Panc1 (cell line): Measurements from ENCODE around the gene C11orf24. TPM values are rescaled to one million over a fixed set of nuclear protein-coding genes. Genes with fewer than 3 reads are reported as not detected.
"Not testable (repeated sequence)": the region's sequence is repeated elsewhere in the genome, so short reads cannot be mapped to it uniquely, and the experiment has no call there.

ENCODE experiments used
- ATAC-seq: fragments of 200-7000 bp; cut with Tn5 transposase; 2 replicates; pipeline ENCODE4 v1.9.1; 2020; ENCODE audit warnings: mild to moderate bottlenecking, moderate library complexity
- BruUV-seq: library from RNA; stranded (reverse); fragments of 400-500 nt; replicated peaks from 2 replicates; lab custom pipeline; 2021; lab: Mats Ljungman, UMichigan
- CTCF ChIA-PET: fragments of 300-600 bp; sonication (Branson Sonifier 250); formaldehyde crosslinking; loops from one replicate; lab custom pipeline; 2022; ENCODE audit warnings: antibody characterized with exemption; lab: Charles Lee
- POLR2A ChIA-PET: fragments of 300-600 bp; sonication (Branson Sonifier 250); formaldehyde crosslinking; loops from one replicate; lab custom pipeline; 2022; ENCODE audit warnings: antibody characterized with exemption; lab: Charles Lee
- DNase-seq: peaks from one replicate; pipeline ENCODE4 v3.0.0-alpha.2; 2010; ENCODE audit warnings: low read depth, low spot score
- H3K27ac ChIP-seq: 2 replicates; pipeline ENCODE4 v1.5.1; 2011; ENCODE audit warnings: mild to moderate bottlenecking, low read length, inconsistent platforms
- H3K27me3 ChIP-seq: fragments of 200-500 bp; sonication (Bioruptor generic); 2 replicates; pipeline ENCODE4 v1.6.0; 2014; ENCODE audit warnings: low read length, inconsistent platforms; ENCODE audit not compliant: control insufficient read depth, insufficient read depth
- H3K36me3 ChIP-seq: fragments of 200-500 bp; sonication (Bioruptor generic); 2 replicates; pipeline ENCODE4 v1.5.1; 2014; ENCODE audit warnings: inconsistent platforms, mild to moderate bottlenecking, low read length, moderate library complexity; ENCODE audit not compliant: control insufficient read depth, insufficient read depth
- H3K4me1 ChIP-seq: 2 replicates; pipeline ENCODE4 v1.5.1; 2011; ENCODE audit warnings: inconsistent platforms, mild to moderate bottlenecking, low read length, moderate library complexity; ENCODE audit not compliant: control insufficient read depth, insufficient read depth
- H3K4me3 ChIP-seq, 2 experiments: 2 replicates each; pipeline ENCODE4 v1.5.1; 2011 to 2012; ENCODE audit warnings: low read depth in 2 of 2, low read length in 2 of 2, mild to moderate bottlenecking in 2 of 2, inconsistent platforms in 1 of 2, moderate library complexity in 1 of 2
- H3K9me3 ChIP-seq: fragments of 200-500 bp; sonication (Bioruptor generic); 2 replicates; pipeline ENCODE4 v1.5.1; 2014; ENCODE audit warnings: low read depth, mild to moderate bottlenecking, inconsistent platforms, low read length, moderate library complexity; ENCODE audit not compliant: control insufficient read depth, insufficient read depth
- CTCF ChIP-seq: fragments of 450-650 bp; IDR thresholded peaks from 2 replicates; pipeline ENCODE4 v1.5.1; 2017; ENCODE audit warnings: mild to moderate bottlenecking
- POLR2AphosphoS5 ChIP-seq: IDR thresholded peaks from 2 replicates; pipeline ENCODE4 v1.6.1; 2012; ENCODE audit warnings: mild to moderate bottlenecking, low read depth, low read length, moderate library complexity
- REST ChIP-seq, 2 experiments: IDR thresholded peaks; 2 replicates each; pipeline ENCODE4 v1.6.1; 2011 to 2012; ENCODE audit warnings: low read depth in 2 of 2, control low read depth in 1 of 2, low read length in 1 of 2, mild to moderate bottlenecking in 1 of 2, moderate library complexity in 1 of 2; ENCODE audit not compliant: insufficient read depth in 1 of 2
- SIN3A ChIP-seq: IDR thresholded peaks from 2 replicates; pipeline ENCODE4 v1.6.1; 2012; ENCODE audit warnings: low read depth, mild to moderate bottlenecking, low read length, moderate library complexity, borderline replicate concordance; ENCODE audit not compliant: insufficient read depth
- TCF7L2 ChIP-seq: IDR thresholded peaks from 2 replicates; pipeline ENCODE4 v1.6.1; 2011; ENCODE audit warnings: mild to moderate bottlenecking, low read depth, low read length, inconsistent platforms
- in situ Hi-C: cut with HindIII; loops from 2 replicates; pipeline ENCODE4 v1.10.0; 2016; ENCODE audit warnings: low sequenced_read_pairs, low pct_unique_long_range_greater_than_20kb
- intact Hi-C: fragments of 100-400 bp; cut with micrococcal nuclease; formaldehyde crosslinking; loops from one replicate; pipeline ENCODE4 v1.10.0; 2022; ENCODE audit not compliant: unreplicated experiment
- total RNA-seq: library from RNA; stranded (reverse); gene quantifications from one replicate; pipeline ENCODE4 v1.2.1, GENCODE V29; 2021; ENCODE audit not compliant: unreplicated experiment

C11orf24 gene
- total RNA-seq, 1 experiment from 2014 or later = 53.1 TPM

- BruUV-seq, in situ Hi-C loops, POLR2A ChIA-PET, intact Hi-C loops, H3K27ac ChIP-seq, ATAC-seq, H3K4me3 ChIP-seq, H3K36me3 ChIP-seq, DNase-seq, H3K4me1 ChIP-seq, H3K9me3 ChIP-seq, H3K27me3 ChIP-seq: not testable (repeated sequence)
- CTCF ChIA-PET = interaction anchor here (0.6 kb wide), 1 partner anchor 28 kb away, joined by 3 read pairs; no protein-coding TSS in a partner anchor
Measured at GRCh38 chr11:68243847-68244246, 27.9 kb downstream of the C11orf24 start.

GRCh38 chr11:68242616-68243015, 29.2 kb downstream of the C11orf24 start:
- Histone ChIP-seq H3K4me3 (no peak overlapping the region), H3K36me3 (no peaks in the 10 kb centered on the region), H3K9me3 (no peaks in the 10 kb centered on the region), H3K27ac (no peak overlapping the region), H3K4me1 (no peaks in the 10 kb centered on the region), H3K27me3 (no peaks in the 10 kb centered on the region)
- DNase-seq = no peak
- in situ Hi-C loops = no loop called here
- POLR2A ChIA-PET = interaction anchor here (0.6 to 0.8 kb wide), 2 partner anchors 28 to 243 kb away, joined by 4 to 20 read pairs; no protein-coding TSS in a partner anchor
- CTCF ChIA-PET = no interaction called here
- ATAC-seq = no peak
- intact Hi-C loops = no loop called here
- TF ChIP-seq CTCF (no peak), SIN3A (no peak), REST (IDR thresholded peaks at IDR 0.05; ENCODE audit: insufficient read depth in 1 of 2, low read depth in 2 of 2, low read length in 1 of 2) (no peak), POLR2AphosphoS5 (no peak), TCF7L2 (no peak)
- no TSS peak for BruUV-seq

- POLR2A ChIA-PET = no interaction called here
- CTCF ChIA-PET = interaction anchor here (0.7 kb wide), 1 partner anchor 235 kb away, joined by 3 read pairs; no protein-coding TSS in a partner anchor
- H3K4me1 ChIP-seq = no peaks in the 10 kb centered on the region
- no peak overlapping the region for H3K27ac ChIP-seq
- H3K9me3 ChIP-seq = peaks cover 3% of the 10 kb centered on the region; the same call in 1 of the 2 replicates
- no peaks in the 10 kb centered on the region for H3K27me3 ChIP-seq
- ATAC-seq = peak; percentile 52
- in situ Hi-C loops (no loop called here), intact Hi-C loops (no loop called here)
- no peak overlapping the region for H3K4me3 ChIP-seq
- no peak for DNase-seq
- TF ChIP-seq REST (IDR thresholded peaks at IDR 0.05; ENCODE audit: insufficient read depth in 1 of 2, low read depth in 2 of 2, low read length in 1 of 2) (no peak), TCF7L2 (no peak), POLR2AphosphoS5 (no peak)
- BruUV-seq = no TSS peak
- no peaks in the 10 kb centered on the region for H3K36me3 ChIP-seq
Measured at GRCh38 chr11:68231621-68232020, 40.2 kb downstream of the C11orf24 start.
